SW480 (cell line): ENCODE measurements around the gene VRTN.
A peak's percentile ranks its signal among the peaks of the same experiment; 100 is the strongest.
"Not testable (repeated sequence)": the region's sequence is repeated elsewhere in the genome, so short reads cannot be mapped to it uniquely, and the experiment has no call there.

Experiments
- DNase-seq: peaks from one replicate; pipeline ENCODE4 v3.0.0-alpha.2; 2016; ENCODE audit warnings: low spot score

The VRTN gene, protein sequence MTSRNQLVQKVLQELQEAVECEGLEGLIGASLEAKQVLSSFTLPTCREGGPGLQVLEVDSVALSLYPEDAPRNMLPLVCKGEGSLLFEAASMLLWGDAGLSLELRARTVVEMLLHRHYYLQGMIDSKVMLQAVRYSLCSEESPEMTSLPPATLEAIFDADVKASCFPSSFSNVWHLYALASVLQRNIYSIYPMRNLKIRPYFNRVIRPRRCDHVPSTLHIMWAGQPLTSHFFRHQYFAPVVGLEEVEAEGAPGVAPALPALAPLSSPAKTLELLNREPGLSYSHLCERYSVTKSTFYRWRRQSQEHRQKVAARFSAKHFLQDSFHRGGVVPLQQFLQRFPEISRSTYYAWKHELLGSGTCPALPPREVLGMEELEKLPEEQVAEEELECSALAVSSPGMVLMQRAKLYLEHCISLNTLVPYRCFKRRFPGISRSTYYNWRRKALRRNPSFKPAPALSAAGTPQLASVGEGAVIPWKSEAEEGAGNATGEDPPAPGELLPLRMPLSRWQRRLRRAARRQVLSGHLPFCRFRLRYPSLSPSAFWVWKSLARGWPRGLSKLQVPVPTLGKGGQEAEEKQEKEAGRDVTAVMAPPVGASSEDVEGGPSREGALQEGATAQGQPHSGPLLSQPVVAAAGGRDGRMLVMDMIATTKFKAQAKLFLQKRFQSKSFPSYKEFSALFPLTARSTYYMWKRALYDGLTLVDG

DNA sequence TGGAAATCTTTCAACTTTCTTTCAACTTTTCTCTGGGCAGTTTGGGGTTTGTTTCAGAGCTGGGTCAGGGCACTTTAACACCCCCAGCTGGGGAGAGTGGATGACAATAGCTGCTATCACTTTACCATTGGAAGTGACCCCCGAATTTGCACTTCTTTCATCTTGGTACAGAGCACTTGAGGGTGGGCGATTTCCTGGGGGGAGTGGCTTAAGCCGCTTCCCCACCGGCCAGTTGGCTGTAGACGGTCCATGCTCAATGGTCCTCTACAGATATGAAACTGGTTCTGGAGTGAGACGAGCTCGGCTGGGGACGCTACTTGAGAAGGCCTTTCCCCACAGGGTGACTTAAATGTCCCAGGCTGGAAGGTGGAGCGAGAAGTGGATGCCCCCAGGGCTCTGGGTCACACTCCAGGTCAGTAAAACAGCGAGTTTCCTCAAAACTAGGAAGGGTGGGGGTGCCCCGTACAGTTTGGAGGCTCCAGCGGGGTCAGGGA is at the start of gene VRTN:
Gene VRTN, plus strand, starts transcription at position 231 of the 494 bp plus-strand sequence. CDS start 8,313 bp downstream, outside the sequence.
- DNase-seq: no peak

DNA sequence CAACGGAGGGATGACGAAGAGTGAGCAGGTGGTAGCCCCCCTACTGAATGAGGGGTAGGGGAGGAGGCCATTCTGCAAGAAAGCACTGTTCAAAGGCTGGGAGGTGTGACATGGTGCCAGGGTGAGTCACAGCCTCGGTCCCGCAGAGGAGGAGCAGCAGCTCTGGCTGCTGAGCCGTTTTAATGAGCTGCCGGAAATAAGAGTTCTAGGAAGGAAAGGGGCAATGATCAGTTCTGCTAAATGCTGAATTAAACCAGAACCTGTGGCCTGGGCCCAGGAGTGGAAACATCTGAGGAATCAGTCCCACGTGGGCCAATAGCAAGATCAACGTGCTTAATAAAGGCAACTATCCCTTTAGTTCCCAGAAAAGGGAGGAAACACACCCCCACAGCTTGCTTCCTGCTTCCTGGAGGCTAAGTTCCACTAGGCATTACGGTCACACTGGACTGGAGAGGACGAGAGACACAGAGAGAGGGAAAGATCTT is 49.2 kb upstream of the VRTN start:
- peak; percentile 39 for DNase-seq

DNA sequence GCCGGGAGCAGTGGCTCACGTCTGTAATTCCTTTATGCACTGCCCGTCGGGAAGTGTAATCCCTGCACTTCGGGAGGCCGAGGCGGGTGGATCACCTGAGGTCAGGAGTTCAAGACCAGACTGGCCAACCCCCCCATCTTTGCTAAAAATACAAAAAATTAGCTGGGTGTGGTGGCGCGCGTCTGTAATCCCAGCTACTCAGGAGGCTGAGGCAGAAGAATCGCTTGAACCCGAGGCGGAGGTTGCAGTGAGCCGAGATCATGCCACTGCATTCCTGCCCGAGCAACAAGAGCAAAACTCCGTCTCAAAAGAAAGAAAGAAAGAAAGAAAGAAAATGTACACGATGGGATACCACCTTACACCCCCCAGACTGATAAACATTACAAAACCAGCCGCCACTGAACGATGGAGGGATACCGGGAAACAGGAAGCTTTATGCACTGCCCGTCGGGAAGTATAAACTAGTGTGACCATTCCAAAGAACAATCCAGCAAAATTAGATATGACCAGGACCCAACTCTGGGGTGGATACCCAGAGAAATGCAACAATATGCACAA is 46.6 kb upstream of the VRTN start:
- no peak for DNase-seq

DNA sequence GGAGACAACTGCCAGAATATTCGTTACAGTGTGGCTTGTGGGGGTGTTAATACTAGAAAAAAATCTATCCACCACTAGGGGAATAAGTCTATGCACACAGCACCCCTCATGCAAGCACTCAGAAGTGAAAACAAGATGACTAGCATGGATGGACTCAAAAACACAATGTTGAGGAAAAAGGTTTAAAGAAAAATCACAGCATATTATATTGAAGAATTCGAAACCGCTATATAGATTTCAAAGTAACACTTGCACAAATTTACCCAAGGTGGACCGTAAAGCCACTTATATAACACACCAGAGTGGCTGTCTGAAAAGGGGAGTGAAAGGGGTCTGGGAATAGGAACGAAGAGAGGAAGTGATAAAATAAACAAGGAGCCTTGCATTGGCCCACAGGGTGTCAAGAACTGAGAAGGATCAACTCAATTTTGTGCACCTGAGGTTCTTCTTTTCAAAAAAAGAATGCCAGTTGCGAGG is 46.1 kb upstream of the VRTN start:
- peak; percentile 83 for DNase-seq

DNA sequence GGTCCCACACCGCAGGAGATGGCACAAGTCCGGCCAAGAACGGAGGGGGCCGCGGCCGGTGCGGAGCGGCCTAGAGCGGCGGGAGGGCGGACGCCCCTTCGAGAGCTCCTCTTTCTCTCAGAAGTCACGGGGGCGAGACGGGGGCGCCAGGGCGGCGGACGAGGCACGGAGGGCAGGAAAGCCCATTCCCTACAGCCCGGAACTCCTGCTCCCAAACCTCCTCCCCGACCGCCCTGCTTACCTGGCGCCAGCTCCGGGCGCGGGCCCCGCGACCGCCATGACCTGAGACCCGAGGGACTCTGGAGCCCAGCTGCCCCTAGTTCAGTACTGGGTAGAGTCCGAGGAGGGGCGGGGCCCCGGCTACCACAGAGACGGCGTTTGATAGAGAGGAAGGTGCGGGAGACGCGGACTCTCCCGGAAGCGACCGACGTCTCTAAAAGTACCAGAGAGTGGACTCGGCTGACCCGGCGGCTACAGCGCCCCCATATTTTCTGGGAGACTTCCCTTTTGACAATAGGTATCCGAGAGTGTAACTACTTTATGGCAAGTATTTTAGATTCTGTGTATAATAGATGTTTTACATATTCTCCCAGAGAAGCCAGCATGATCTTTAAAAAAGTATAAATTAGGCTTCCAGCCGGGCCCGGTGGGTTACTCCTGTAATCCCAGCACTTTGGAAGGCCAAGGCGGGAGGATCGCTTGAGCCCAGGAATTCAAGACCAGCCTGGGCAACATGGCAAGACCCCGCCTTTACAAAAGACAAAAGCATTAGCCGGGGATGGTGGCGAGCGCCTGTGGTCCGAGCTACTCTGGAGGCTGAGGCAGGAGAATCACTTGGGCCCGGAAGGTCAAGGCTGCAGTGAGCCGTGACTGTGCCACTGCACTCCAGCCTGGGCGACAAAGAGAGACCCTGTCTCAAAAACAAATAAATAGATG is 45.4 kb upstream of the VRTN start, which contains the start of gene ABCD4:
Gene ABCD4, minus strand, starts transcription at position 301 of the 936 bp plus-strand sequence. Its CDS starts 22 bp downstream, at position 279.
- DNase-seq: peak; percentile 99

DNA sequence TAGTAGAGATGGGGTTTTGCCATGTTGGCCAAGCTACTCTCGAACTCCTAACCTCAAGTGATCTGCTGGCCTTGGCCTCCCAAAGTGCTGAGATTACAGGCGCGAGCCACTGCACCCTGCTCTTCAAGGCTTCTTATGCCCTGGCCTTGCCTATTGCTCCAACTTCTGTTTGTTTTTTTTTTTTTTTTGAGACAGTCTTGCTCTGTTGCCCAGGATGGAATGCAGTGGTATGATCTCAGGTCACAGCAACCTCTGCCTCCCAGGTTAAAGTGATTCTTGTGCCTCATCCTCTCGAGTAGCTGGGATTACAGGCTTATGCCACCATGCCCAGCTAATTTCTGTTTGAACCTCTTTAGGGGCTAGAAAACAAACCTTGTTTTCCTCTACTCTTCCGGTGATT is 39.6 kb upstream of the VRTN start:
- DNase-seq: no peak

DNA sequence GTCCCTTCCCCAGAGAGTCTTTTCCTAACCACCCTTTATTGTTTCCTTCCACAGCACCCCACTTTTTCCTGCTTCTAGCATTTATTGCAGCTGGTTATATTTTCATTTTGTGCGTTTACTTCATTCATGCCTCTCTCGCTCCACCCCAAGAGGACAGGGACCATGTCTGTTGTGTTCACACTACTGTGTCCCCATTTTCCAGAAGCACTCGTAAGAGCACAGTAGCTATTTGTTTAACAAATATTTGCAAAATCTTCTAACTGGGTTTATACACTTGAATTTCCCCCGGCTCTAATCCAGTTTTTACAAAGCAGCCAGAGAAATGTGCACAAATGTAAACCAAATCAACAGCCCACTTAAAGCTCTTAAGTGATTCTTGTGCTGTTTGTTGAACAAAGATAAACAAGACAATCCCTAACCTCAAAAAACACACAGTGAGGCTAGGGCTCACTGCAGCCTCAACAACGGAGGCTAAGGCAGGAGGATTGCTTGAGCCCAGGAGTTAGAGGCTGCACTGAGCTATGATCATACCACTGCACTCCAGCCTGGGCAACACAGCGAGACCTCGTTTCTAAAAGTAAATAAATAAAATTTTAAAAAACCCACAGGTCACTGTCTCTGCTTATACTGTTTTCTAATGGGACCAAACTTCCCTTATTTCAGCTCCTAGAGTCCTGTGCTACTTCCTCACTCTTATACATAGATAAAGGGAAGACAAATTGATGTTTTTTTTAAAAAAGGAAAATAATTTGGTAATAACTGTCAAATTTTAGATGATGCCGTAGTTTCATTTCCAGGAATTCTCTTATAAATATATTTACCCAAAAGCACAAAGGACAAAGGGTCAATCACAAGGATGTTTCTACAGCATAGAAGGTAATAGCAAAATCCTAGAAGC is 38.9 kb upstream of the VRTN start:
- DNase-seq: no peak

DNA sequence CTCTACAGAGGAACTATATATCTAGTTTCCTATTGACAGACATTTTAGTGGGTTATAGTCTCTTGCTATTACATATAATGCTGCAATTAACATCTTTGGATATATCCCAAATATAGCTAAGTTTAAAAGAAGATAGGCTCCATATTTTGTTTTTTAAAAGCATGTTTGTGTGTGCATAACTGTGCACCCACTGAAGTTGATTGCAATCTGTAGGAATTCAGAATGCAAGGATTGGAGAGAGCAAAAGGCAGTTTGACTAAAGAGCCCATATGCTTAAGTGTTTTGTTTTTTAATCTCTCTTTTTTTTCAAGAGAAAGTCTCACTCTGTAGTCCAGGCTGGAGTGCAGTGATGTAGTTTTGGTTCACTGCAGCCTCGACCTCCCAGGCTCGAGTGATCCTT is 36.1 kb upstream of the VRTN start:
- DNase-seq: no peak

DNA sequence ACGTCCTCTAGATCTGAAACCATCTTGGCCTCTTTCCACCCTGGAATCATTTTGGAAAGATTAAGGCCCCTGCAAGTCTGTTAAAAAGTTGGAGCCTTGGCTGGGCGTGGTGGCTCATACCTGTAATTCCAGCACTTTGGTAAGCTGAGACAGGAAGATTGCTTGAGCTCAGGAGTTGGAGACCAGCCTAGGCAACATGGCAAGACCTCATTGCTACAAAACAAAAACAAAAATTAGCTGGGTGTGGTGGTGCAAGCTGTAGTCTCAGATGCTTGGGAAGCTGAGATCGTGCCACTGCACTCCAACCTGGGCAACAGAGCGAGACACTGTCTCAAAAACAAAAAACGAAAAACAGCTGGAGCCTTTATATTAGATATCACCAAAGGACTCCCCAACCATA is 34.7 kb upstream of the VRTN start:
- no peak for DNase-seq

DNA sequence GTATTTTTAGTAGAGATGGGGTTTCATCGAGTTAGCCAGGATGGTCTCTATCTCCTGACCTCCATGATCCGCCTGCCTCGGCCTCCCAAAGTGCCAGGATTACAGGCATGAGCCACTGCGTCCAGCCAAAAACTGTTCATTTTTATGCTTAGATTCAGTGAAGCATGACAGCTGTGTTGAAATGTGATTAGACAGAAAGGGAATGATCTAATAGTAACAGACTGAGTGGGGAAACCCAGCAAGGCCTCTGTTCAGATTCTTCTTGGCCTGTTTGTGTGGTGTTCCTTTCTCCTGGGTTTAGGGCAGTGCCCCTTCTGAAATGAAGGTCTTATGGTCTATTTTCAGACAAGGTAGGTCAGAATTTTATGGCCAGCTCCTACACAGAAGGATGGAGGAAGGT is 33.7 kb upstream of the VRTN start:
- DNase-seq: no peak

DNA sequence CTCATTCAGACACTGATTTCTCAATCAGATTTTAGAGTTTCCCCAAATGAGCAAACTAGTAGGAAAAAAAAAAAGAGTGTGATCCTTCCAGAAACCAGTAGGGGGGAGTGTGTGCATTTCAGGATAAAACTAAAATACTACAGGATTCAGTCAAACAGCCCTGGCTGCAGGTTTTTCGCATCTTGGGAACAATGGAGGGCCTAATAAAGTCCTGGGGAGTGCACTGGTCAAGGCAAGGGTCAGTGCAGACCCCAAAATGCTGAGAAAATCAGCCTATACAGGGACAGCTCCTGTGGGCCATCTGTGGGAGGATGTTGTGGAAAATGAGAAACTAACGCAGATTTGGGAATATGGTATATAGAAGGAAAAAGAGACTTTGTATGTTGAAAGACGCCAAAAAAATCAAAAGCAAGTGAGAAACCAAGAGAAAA is 23.3 kb upstream of the VRTN start:
- DNase-seq: no peak

DNA sequence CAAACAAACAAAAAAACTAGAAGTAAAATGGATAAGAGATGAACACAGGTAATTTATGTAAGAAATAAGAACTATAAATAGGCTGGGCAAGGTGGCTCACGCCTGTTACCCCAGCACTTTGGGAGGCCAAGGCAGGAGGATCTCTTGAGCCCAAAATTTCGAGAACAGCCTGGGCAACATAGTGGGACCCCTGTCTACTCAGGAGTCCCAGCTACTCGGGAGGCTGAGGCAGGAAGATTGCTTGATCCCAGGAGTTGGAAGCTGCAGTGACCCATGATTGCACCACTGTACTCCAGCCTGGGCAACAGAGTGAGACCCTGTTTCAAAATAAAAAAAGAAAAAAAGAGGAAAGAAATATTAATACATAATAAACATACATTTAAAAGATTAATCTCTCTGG is 22.8 kb upstream of the VRTN start:
- DNase-seq: no peak

DNA sequence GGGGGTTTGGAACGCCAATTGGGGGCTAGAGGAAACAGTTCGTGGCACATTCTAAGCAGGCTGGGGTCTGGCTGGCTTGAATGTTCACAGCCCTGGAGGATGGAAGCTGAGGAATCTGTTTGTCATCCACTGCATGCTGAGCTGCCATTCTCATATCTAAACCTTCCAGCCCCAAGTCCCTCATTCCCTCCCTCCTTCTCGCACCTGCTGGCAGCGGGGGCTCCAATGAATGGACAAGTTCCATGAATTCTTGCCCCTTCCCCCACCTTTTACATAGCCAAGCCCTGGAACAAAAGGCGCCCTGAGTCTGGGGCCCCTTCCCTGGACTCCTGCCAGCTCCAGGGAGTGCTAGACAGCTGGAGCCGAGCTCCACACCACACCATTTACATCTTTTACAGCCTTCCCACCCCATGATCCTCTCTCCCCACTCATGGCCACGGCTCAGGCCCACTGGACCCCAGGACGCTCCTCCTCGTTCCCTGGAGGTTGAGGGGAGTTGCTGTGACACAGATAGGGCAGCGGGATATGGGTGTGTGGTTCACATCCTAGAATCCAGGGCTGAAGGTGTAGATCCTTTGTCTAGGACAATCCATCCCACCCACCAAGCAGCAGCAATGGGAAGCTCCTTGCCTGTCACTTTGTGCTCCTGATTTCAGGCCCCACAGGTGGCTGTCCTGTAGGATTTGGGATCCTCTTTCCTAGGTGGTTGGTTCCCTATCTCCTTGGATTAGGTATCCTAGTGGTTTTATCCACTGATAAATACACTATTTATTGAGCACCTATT is 21.7 kb upstream of the VRTN start:
- DNase-seq: no peak

DNA sequence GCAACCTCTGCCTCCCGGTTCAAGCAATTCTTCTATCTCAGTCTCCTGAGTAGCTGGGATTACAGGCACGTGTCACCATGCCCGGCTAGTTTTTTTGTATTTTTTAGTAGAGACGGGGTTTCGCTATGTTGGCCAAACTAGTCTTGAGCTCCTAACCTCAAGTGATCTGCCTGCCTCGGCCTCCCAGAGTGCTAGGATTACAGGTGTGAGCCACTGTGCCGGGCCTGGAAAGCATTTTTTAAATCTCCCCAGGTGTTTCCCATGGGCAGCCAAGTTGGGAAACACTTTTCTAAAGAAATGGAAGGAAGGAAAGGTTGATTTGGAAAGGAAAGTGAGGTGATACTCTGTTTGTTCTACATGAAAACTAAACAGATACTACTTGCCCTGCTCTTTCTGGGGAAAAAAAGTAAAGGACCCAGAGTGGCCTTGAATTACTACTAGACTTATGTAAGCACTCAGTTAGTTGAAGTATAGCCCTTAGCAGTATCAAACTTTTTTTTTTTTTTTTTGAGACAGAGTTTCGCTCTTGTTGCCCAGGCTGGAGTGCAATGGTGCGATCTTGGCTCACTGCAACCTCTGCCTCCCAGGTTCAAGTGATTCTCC is 18.2 kb upstream of the VRTN start:
- DNase-seq: not testable (repeated sequence)

DNA sequence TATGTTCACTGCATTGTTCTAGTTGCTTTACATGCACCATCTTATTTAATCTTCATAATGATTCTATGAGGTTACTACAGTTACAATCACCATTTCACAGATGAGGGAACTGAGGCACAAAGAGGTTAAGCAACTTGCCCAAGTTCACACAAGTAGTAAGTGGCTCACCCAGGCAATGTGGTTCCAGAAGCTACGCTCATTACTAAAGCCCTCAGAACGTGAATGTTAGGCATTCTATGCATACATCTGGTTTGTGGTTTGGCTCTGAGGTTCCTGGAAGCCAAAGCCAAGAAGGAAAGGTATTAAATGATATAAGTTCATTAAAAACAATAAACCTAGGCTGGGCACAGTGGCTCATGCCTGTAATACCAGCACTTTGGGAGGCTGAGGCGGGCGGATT is 14.4 kb upstream of the VRTN start:
- DNase-seq: peak; percentile 42

DNA sequence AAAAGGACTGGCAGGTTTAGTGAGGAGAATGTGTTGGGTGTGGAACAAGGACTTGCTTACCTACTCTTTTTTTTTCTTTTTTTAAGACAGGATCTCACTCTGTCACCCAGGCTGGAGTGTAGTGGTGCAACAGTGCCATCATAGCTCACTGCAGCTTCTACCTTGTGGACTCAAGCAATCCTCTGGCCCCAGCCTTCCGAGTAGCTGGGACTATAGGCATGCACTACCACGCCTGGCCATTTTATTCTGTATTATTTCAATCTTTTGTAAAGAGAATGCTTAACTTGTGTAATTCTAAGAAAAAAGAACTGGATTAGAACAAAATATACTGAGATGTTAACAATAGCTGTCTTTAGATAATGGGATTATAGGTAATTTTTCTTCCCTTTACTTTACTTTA is 1.9 kb upstream of the VRTN start:
- no peak for DNase-seq

DNA sequence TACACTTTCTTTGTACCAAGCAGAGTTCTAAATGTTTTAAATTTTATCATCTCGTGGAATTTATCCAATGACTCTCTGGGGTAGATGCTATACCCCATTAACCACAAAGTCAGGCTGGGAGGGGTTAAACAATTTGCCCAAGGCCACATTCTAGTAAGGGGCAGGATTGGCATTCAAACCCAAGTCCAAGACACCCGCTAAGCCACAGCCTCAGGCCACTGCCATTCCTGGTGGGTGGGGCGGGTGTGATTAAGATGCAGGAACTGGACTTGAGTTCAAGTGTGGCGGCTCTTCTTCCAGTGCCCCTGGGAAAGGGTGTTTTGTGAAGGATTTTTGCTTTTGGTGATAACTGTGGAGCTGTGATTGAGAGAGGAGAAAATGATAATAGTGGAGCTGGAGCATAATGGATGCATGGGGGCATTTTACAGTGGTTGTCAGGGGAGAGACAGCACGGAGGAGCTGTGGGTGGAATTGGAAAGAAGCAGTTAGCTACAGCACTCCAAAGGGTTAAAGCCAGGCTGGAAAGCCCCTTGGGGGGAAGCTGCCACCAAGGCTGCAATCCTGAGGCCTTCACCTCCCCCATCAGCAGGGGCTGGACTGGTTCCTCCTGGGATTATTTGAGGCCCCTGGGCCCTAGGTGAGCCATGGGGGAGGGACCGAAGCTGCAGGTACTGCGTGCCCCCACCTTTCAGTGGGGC is 1.0 kb upstream of the VRTN start:
- no peak for DNase-seq

DNA sequence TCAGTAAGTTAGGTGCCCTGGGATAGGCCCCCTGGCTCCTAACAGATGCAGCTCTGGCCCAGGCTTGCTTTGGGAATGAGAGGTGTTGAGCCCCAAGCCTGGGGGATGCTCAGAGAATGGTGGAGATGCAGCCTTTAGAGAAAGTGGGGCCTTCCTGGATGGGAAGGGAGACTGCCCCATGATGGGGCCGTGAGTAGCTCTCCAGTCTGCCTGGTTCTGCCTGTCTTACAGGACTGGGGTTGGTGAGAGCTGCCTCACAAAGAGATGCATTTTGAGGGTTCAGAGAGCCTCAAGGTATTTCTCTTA is 523 bp upstream of the VRTN start:
- DNase-seq: no peak
